ENCODE measurements around the gene NELFCD. TPM values are rescaled to one million over a fixed set of nuclear protein-coding genes. Genes with fewer than 3 reads are reported as not detected.

Gene NELFCD
- total and polyA plus RNA-seq, 4 donors, result 31.5 to 93.9 (median 42.4) TPM

- 79 to 84% methylated on average over 5 of the region's 5 CpGs for WGBS, 2 donors
- TF ChIP-seq, protein P1, sequence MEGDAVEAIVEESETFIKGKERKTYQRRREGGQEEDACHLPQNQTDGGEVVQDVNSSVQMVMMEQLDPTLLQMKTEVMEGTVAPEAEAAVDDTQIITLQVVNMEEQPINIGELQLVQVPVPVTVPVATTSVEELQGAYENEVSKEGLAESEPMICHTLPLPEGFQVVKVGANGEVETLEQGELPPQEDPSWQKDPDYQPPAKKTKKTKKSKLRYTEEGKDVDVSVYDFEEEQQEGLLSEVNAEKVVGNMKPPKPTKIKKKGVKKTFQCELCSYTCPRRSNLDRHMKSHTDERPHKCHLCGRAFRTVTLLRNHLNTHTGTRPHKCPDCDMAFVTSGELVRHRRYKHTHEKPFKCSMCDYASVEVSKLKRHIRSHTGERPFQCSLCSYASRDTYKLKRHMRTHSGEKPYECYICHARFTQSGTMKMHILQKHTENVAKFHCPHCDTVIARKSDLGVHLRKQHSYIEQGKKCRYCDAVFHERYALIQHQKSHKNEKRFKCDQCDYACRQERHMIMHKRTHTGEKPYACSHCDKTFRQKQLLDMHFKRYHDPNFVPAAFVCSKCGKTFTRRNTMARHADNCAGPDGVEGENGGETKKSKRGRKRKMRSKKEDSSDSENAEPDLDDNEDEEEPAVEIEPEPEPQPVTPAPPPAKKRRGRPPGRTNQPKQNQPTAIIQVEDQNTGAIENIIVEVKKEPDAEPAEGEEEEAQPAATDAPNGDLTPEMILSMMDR (IDR thresholded peaks at IDR 0.05; ENCODE audit: control extremely low read depth, extremely low read depth), result no peak
- H3K27ac ChIP-seq (ENCODE audit: low read depth in 1 of 2, low read length in 1 of 2), result no peak overlapping the region
- H3K4me3 ChIP-seq, result no peak overlapping the region
- ATAC-seq (ENCODE audit: insufficient read depth, low FRiP score), result no peak
- H3K9ac ChIP-seq (ENCODE audit: insufficient read depth in 1 of 2, low read length in 2 of 2), result no peak overlapping the region
- no peaks in the 10 kb centered on the region for H3K27me3 ChIP-seq (ENCODE audit: control insufficient read depth in 3 of 3, insufficient read depth in 3 of 3, low read length in 2 of 3)
- no peak for DNase-seq
- H3K36me3 ChIP-seq (ENCODE audit: control insufficient read depth in 4 of 4, insufficient read depth in 4 of 4, low read length in 4 of 4), result peaks cover 13 to 37% (median 25%) of the 10 kb centered on the region in 4 donors
- H3K4me1 ChIP-seq (ENCODE audit: control insufficient read depth in 5 of 5, insufficient read depth in 5 of 5, low read length in 5 of 5), result peaks cover 0 to 11% (median 9%) of the 10 kb centered on the region in 5 donors
- H3K9me3 ChIP-seq (ENCODE audit: control insufficient read depth in 4 of 4, insufficient read depth in 3 of 4, low read length in 3 of 4), result peaks cover 0 to 3% (median 0%) of the 10 kb centered on the region in 4 donors
Observed at GRCh38 chr20:58985656-58986055, 4.6 kb downstream of the NELFCD start.

DNA sequence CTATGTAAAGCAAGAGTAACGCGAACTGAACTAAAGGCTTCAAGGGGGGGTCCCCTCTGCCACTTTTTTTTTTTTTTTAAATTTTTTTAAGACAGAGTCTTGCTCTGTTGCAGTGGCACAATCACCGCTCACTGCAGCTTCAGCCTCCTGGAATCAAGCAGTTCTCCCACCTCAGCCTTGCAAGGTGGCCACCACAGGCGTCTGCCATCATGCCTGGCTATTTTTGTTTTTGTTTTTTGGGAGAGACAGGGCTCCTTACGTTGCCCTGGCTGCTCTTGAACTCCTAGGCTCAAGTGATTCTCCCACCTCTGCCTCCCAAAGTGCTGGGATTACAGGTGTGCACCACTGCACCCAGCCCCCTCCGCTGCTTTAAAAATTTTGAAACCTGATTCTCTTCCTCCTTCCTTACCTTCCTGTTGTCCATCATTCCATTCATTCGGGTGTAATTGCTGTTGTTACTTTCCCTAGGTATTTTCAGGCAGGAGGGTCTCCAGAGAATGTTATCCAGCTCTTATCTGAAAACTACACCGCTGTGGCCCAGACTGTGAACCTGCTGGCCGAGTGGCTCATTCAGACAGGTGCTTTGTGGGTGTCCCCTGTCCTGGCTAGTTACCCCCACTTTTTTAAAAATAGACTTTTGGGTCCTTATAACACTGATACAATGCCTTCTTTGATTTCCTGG is 5.4 kb downstream of the NELFCD start:
- Histone ChIP-seq H3K27me3 (ENCODE audit: control insufficient read depth in 3 of 3, insufficient read depth in 3 of 3, low read length in 2 of 3) (no peaks in the 10 kb centered on the region), H3K4me3 (no peak overlapping the region), H3K4me1 (ENCODE audit: control insufficient read depth in 5 of 5, insufficient read depth in 5 of 5, low read length in 5 of 5) (peaks cover 0 to 11% (median 9%) of the 10 kb centered on the region in 5 donors), H3K27ac (ENCODE audit: low read depth in 1 of 2, low read length in 1 of 2) (no peak overlapping the region), H3K9me3 (ENCODE audit: control insufficient read depth in 4 of 4, insufficient read depth in 3 of 4, low read length in 3 of 4) (peaks cover 0 to 3% (median 0%) of the 10 kb centered on the region in 4 donors), H3K36me3 (ENCODE audit: control insufficient read depth in 4 of 4, insufficient read depth in 4 of 4, low read length in 4 of 4) (peaks cover 13 to 44% (median 32%) of the 10 kb centered on the region in 4 donors), H3K9ac (ENCODE audit: insufficient read depth in 1 of 2, low read length in 2 of 2) (no peak overlapping the region)
- DNase-seq, result no peak
- no peak for ATAC-seq (ENCODE audit: insufficient read depth, low FRiP score)
- TF ChIP-seq, protein P1 (IDR thresholded peaks at IDR 0.05; ENCODE audit: control extremely low read depth, extremely low read depth), result no peak
- 83 to 89% methylated on average over 9 of the region's 9 CpGs for WGBS, 2 donors

DNA sequence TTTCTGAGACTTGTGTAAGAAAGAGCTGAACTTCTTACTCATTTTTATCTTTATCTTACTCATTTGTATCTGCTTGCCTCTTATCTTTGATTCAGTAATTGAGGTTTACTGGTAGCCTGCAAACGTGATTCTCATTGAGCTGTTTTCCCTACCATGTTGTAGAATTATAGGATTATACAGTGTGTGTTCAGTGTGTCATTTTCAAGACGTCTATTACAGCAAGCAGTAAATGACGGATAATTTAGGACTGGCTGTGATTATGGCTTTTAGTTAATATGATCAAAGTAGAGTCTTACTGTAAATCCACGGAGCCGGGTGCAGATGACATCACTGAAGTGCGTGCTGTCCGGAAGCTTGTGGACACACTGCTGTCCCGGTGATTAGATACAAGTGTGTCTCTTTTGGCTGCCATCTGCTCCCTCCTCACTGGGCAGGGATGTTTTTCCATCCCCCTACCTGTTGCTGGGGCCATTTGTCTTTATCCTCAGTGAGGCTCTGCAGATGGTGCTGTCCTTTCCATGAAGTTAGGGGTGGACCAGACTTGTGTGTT is 6.0 kb downstream of the NELFCD start:
- H3K4me1 ChIP-seq (ENCODE audit: control insufficient read depth in 5 of 5, insufficient read depth in 5 of 5, low read length in 5 of 5), result peaks cover 0 to 11% (median 9%) of the 10 kb centered on the region in 5 donors
- peaks cover 13 to 49% (median 36%) of the 10 kb centered on the region in 4 donors for H3K36me3 ChIP-seq (ENCODE audit: control insufficient read depth in 4 of 4, insufficient read depth in 4 of 4, low read length in 4 of 4)
- ATAC-seq (ENCODE audit: insufficient read depth, low FRiP score), result no peak

More for the DNA sequence above, 6.0 kb downstream of the NELFCD start:
- H3K9me3 ChIP-seq (ENCODE audit: control insufficient read depth in 4 of 4, insufficient read depth in 3 of 4, low read length in 3 of 4), result peaks cover 0 to 3% (median 0%) of the 10 kb centered on the region in 4 donors
- H3K27me3 ChIP-seq (ENCODE audit: control insufficient read depth in 3 of 3, insufficient read depth in 3 of 3, low read length in 2 of 3), result no peaks in the 10 kb centered on the region
- TF ChIP-seq, protein P1 (IDR thresholded peaks at IDR 0.05; ENCODE audit: control extremely low read depth, extremely low read depth), result no peak
- DNase-seq, result no peak
- no peak overlapping the region for H3K27ac ChIP-seq (ENCODE audit: low read depth in 1 of 2, low read length in 1 of 2)
- H3K9ac ChIP-seq (ENCODE audit: insufficient read depth in 1 of 2, low read length in 2 of 2), result no peak overlapping the region
- 91 to 93% methylated on average over 8 of the region's 8 CpGs for WGBS, 2 donors
- no peak overlapping the region for H3K4me3 ChIP-seq

Data from lung (tissue), 12 donors.